H9 (cell line): ENCODE results near the gene FOXF2. TPM values are rescaled to one million over a fixed set of nuclear protein-coding genes. Genes with fewer than 3 reads are reported as not detected.

ENCODE experiments used
- DNase-seq: peaks from one replicate; pipeline ENCODE4 v3.0.0-alpha.2; 2017
- H2AFZ ChIP-seq: one replicate; pipeline ENCODE4 v1.6.1; 2013; ENCODE audit warnings: mild to moderate bottlenecking, low read length, control low read depth, moderate library complexity
- H2AK5ac ChIP-seq: 2 replicates; pipeline ENCODE4 v1.6.1; 2013; ENCODE audit warnings: low read length, control low read depth, mixed read lengths; ENCODE audit not compliant: insufficient read length
- H2BK120ac ChIP-seq: one replicate; pipeline ENCODE4 v1.6.1; 2013; ENCODE audit warnings: low read depth, mild to moderate bottlenecking, low read length, control low read depth, inconsistent platforms; ENCODE audit not compliant: poor library complexity, severe bottlenecking
- H2BK12ac ChIP-seq: 2 replicates; pipeline ENCODE4 v1.6.1; 2013; ENCODE audit warnings: low read length, control low read depth, mixed read lengths, low read depth; ENCODE audit not compliant: insufficient read length
- H2BK15ac ChIP-seq: 2 replicates; pipeline ENCODE4 v1.6.1; 2013; ENCODE audit warnings: low read depth, low read length, control low read depth
- H2BK20ac ChIP-seq: one replicate; pipeline ENCODE4 v1.6.1; 2013; ENCODE audit warnings: low read depth, mild to moderate bottlenecking, low read length, control low read depth, inconsistent platforms; ENCODE audit not compliant: poor library complexity, severe bottlenecking
- H2BK5ac ChIP-seq: 2 replicates; pipeline ENCODE4 v1.6.1; 2013; ENCODE audit warnings: low read length, control low read depth, mixed read lengths; ENCODE audit not compliant: insufficient read length
- H3K14ac ChIP-seq: 2 replicates; pipeline ENCODE4 v1.6.1; 2013; ENCODE audit warnings: low read length, control low read depth; ENCODE audit not compliant: insufficient read depth
- H3K18ac ChIP-seq: 2 replicates; pipeline ENCODE4 v1.6.1; 2013; ENCODE audit warnings: low read depth, mild to moderate bottlenecking, mixed read lengths, low read length, control low read depth; ENCODE audit not compliant: insufficient read length
- H3K23ac ChIP-seq: 2 replicates; pipeline ENCODE4 v1.6.1; 2013; ENCODE audit warnings: low read length, control low read depth, mixed read lengths, low read depth; ENCODE audit not compliant: insufficient read length
- H3K23me2 ChIP-seq: 2 replicates; pipeline ENCODE4 v1.6.1; 2013; ENCODE audit warnings: low read depth, mild to moderate bottlenecking, mixed read lengths, low read length, control low read depth; ENCODE audit not compliant: insufficient read length, poor library complexity, severe bottlenecking
- H3K27ac ChIP-seq: 2 replicates; pipeline ENCODE4 v1.5.1; 2013; ENCODE audit warnings: low read length, control low read depth, mixed read lengths, low read depth; ENCODE audit not compliant: insufficient read length
- H3K27me3 ChIP-seq: 2 replicates; pipeline ENCODE4 v1.6.1; 2013; ENCODE audit warnings: low read length, control low read depth, inconsistent platforms; ENCODE audit not compliant: insufficient read depth
- H3K4ac ChIP-seq: 2 replicates; pipeline ENCODE4 v1.6.1; 2013; ENCODE audit warnings: low read depth, mild to moderate bottlenecking, control low read depth, inconsistent platforms, low read length, moderate library complexity
- H3K4me1 ChIP-seq: 2 replicates; pipeline ENCODE4 v1.6.1; 2013; ENCODE audit warnings: low read length, control low read depth, inconsistent platforms; ENCODE audit not compliant: insufficient read depth
- H3K4me2 ChIP-seq: 2 replicates; pipeline ENCODE4 v1.6.1; 2013; ENCODE audit warnings: low read length, control low read depth, mixed read lengths; ENCODE audit not compliant: insufficient read length, insufficient read depth
- H3K56ac ChIP-seq: 2 replicates; pipeline ENCODE4 v1.6.1; 2013; ENCODE audit warnings: low read depth, mild to moderate bottlenecking, mixed read lengths, low read length, control low read depth; ENCODE audit not compliant: insufficient read length
- H3K79me1 ChIP-seq: 2 replicates; pipeline ENCODE4 v1.6.1; 2013; ENCODE audit warnings: low read depth, mild to moderate bottlenecking, moderate library complexity, low read length, control low read depth, inconsistent platforms; ENCODE audit not compliant: insufficient read depth, poor library complexity, severe bottlenecking
- H3K79me2 ChIP-seq: 2 replicates; pipeline ENCODE4 v1.6.1; 2013; ENCODE audit warnings: low read length, control low read depth, inconsistent platforms; ENCODE audit not compliant: insufficient read depth
- H3K9ac ChIP-seq: 2 replicates; pipeline ENCODE4 v1.6.1; 2013; ENCODE audit warnings: low read length, control low read depth, mixed read lengths; ENCODE audit not compliant: insufficient read length; ENCODE audit errors: extremely low read depth
- H3K9me3 ChIP-seq: one replicate; pipeline ENCODE4 v1.6.1; 2013; ENCODE audit warnings: low read depth, low read length, inconsistent platforms; ENCODE audit not compliant: control insufficient read depth
- H3T11ph ChIP-seq: one replicate; pipeline ENCODE4 v1.6.1; 2013; ENCODE audit warnings: mild to moderate bottlenecking, low read length, control low read depth, inconsistent platforms
- H4K20me1 ChIP-seq: one replicate; pipeline ENCODE4 v1.6.1; 2013; ENCODE audit not compliant: control insufficient read depth, insufficient read length, insufficient read depth
- H4K5ac ChIP-seq: 2 replicates; pipeline ENCODE4 v1.6.1; 2013; ENCODE audit warnings: low read depth, mild to moderate bottlenecking, mixed read lengths, low read length, control low read depth; ENCODE audit not compliant: insufficient read length
- H4K8ac ChIP-seq: replicated peaks from 2 replicates; pipeline ENCODE4 v1.6.1; 2013; ENCODE audit warnings: low read length, control low read depth, mixed read lengths, low read depth; ENCODE audit not compliant: insufficient read length
- H4K91ac ChIP-seq: 2 replicates; pipeline ENCODE4 v1.6.1; 2013; ENCODE audit warnings: low read depth, mild to moderate bottlenecking, moderate library complexity, mixed read lengths, low read length, control low read depth; ENCODE audit not compliant: insufficient read length
- H3K27ac Mint-ChIP-seq, 3 experiments: 2 replicates in 2 of 3; 3 replicates in 1 of 3; pipeline ENCODE4 v1.8.0; 2020 to 2021; ENCODE audit warnings: mixed read lengths in 3 of 3, mild to moderate bottlenecking in 1 of 3, moderate library complexity in 1 of 3
- H3K27me3 Mint-ChIP-seq: 2 replicates; pipeline ENCODE4 v1.8.0; 2021; ENCODE audit warnings: low read depth, mild to moderate bottlenecking, moderate library complexity, mixed read lengths
- H3K36me3 Mint-ChIP-seq, 3 experiments: 2 replicates in 2 of 3; 3 replicates in 1 of 3; pipeline ENCODE4 v1.8.0; 2020 to 2021; ENCODE audit warnings: low read depth in 3 of 3, mixed read lengths in 3 of 3; ENCODE audit not compliant: insufficient read depth in 1 of 3
- H3K4me1 Mint-ChIP-seq, 2 experiments: 2 replicates each; pipeline ENCODE4 v1.8.0; 2020; ENCODE audit warnings: mixed read lengths in 2 of 2
- H3K4me3 Mint-ChIP-seq, 2 experiments: 2 replicates in 1 of 2; 3 replicates in 1 of 2; pipeline ENCODE4 v1.8.0; 2020 to 2021; ENCODE audit warnings: mild to moderate bottlenecking in 2 of 2, mixed read lengths in 2 of 2, moderate library complexity in 1 of 2
- H3K9me3 Mint-ChIP-seq, 2 experiments: 2 replicates in 1 of 2; 3 replicates in 1 of 2; pipeline ENCODE4 v1.8.0; 2020; ENCODE audit warnings: mild to moderate bottlenecking in 2 of 2, mixed read lengths in 2 of 2, moderate library complexity in 1 of 2
- CTCF ChIP-seq: fragments of 200-600 bp; sonication (generic); conservative IDR thresholded peaks from 3 replicates; pipeline ENCODE4 v1.8.0; 2021; ENCODE audit warnings: antibody characterized with exemption, mild to moderate bottlenecking
- WGBS: extraction: QIAGEN DNeasy Blood & Tissue Kit; methylation state at CpG from one replicate; pipeline ENCODE4 v1.1.7; 2013; ENCODE audit warnings: missing lambda C conversion rate, low lambda C conversion rate, mixed read lengths; ENCODE audit not compliant: insufficient read length; ENCODE audit errors: extremely low coverage; 5-methylcytosine and 5-hydroxymethylcytosine counted together
- total RNA-seq: library from RNA; stranded (reverse); gene quantifications from 2 replicates; pipeline ENCODE4 v1.2.1, GENCODE V29; 2021

The FOXF2 gene
- total RNA-seq, 1 experiment from 2014 or later: not detected

GRCh38 chr6:1346558-1347091, 42.8 kb upstream of the FOXF2 start:
- Histone ChIP-seq H2BK20ac (no peak overlapping the region), H2BK12ac (no peak overlapping the region), H3K23me2 (no peaks in the 10 kb centered on the region), H2AK5ac (no peak overlapping the region), H2AFZ (no peak overlapping the region), H3K27me3 (no peaks in the 10 kb centered on the region), H3K4me1 (peaks cover 9% of the 10 kb centered on the region), H3K18ac (no peak overlapping the region), H3K9me3 (peaks cover 6% of the 10 kb centered on the region), H3K23ac (no peak overlapping the region), H2BK15ac (no peak overlapping the region), H4K91ac (no peak overlapping the region), H3K56ac (no peak overlapping the region), H4K5ac (no peak overlapping the region), H3K4ac (no peak overlapping the region), H3K79me1 (no peaks in the 10 kb centered on the region), H3K4me2 (no peak overlapping the region), H3T11ph (no peak overlapping the region), H3K14ac (no peak overlapping the region), H2BK120ac (no peak overlapping the region), H4K8ac (no peak overlapping the region), H3K9ac (no peak overlapping the region), H3K27ac (no peak overlapping the region), H4K20me1 (no peaks in the 10 kb centered on the region), H2BK5ac (no peak overlapping the region), H3K79me2 (no peaks in the 10 kb centered on the region)
- Mint-ChIP-seq H3K4me1 (peaks cover 13 to 29% of the 10 kb centered on the region in 2 experiments), H3K27ac (no peak overlapping the region), H3K9me3 (peaks cover 29 to 35% of the 10 kb centered on the region in 2 experiments), H3K4me3 (no peak overlapping the region), H3K36me3 (peaks cover 17 to 24% (median 21%) of the 10 kb centered on the region in 3 experiments), H3K27me3 (peaks cover 35% of the 10 kb centered on the region)
- DNase-seq: no peak
- WGBS: no CpG with 5 or more reads among the region's 5 CpGs
- no peak for TF ChIP-seq CTCF
